OCI-LY1 (cell line): ENCODE data around the gene PLTP.

Experiments used
- EZH2 ChIP-seq: fragments of 200-600 bp; sonication (generic), shearing (Covaris generic); IDR thresholded peaks from 2 replicates; pipeline ENCODE4 v1.8.0; 2017; ENCODE audit warnings: borderline replicate concordance, mixed run types, mild to moderate bottlenecking, antibody characterized with exemption, low read length, moderate library complexity, mixed read lengths
- TF ChIP-seq, protein P1 (sequence below): fragments of 200-600 bp; sonication (generic), shearing (Covaris generic); IDR thresholded peaks from 2 replicates; pipeline ENCODE4 v1.5.1; 2017; ENCODE audit warnings: mild to moderate bottlenecking, antibody characterized with exemption, low read length, moderate library complexity, mixed read lengths

DNA sequence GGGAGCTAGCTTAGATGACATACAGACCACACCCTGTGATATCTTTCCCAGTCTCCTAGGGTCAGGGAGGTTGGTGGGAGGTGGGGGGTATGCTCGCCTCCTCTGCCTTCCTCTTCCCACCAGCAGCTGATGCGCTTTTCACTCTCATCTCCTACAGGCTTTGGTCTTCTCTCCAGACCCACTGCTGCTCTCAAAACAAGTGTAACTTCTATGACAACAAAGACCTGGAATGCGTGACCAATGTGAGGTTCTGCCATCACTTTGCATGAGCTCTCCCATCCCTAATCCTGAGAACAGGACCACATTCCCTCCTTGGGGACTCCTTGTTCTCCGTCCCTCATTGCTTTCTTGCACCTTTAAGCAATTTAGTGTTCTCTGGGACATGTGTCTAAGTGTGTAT lies 18.1 kb downstream of the PLTP start:
- TF ChIP-seq, protein P1, sequence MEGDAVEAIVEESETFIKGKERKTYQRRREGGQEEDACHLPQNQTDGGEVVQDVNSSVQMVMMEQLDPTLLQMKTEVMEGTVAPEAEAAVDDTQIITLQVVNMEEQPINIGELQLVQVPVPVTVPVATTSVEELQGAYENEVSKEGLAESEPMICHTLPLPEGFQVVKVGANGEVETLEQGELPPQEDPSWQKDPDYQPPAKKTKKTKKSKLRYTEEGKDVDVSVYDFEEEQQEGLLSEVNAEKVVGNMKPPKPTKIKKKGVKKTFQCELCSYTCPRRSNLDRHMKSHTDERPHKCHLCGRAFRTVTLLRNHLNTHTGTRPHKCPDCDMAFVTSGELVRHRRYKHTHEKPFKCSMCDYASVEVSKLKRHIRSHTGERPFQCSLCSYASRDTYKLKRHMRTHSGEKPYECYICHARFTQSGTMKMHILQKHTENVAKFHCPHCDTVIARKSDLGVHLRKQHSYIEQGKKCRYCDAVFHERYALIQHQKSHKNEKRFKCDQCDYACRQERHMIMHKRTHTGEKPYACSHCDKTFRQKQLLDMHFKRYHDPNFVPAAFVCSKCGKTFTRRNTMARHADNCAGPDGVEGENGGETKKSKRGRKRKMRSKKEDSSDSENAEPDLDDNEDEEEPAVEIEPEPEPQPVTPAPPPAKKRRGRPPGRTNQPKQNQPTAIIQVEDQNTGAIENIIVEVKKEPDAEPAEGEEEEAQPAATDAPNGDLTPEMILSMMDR: no peak
- no peak for TF ChIP-seq EZH2
